HG02678 (cell line): ENCODE measurements around the gene DHX9.
"Not testable (repeated sequence)": the region's sequence is repeated elsewhere in the genome, so short reads cannot be mapped to it uniquely, and the experiment has no call there.

Experiments used
- ATAC-seq: cut with Tn5 transposase; IDR thresholded peaks from one replicate; pipeline ENCODE4 v1.9.1; 2021; ENCODE audit warnings: mild to moderate bottlenecking, moderate library complexity; ENCODE audit not compliant: unreplicated experiment

Gene DHX9

DNA sequence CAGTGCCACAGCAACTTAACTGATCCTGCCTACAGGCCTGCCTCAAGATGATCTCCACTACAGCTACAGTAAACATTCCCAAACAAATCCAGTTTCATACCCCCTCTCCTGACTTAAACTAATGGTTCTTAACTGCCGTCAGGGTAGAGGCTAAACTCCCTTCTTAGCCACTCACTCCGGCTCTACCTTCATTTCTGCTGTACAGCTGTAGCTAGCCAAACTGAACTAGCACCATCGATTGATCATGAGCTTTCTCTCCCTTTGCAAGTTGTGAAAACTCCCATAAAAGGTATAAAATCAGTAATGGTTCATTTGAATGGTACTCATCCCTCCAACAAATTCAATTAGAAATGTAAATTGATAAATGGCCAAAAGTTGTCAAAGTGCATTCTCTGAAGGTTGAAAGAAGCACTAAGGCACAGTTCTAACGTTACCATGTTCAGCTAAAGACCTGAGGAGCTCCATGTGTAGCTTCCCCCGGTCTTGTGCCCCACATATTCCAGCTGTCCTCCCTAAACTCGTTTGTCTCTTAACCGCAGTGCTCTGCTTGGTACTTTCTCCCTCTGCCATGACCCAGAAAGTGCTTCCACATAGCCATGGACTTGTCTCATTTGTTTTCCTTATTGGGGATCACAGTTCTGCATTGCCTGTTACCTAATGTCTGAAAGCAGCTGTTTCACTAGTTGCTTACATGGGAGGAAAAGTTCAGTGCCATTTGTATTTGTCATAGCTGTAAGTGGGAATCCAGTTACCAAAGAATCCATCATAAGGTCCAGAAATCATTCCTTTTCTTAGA is 49.8 kb downstream of the DHX9 start:
- no peak for ATAC-seq

DNA sequence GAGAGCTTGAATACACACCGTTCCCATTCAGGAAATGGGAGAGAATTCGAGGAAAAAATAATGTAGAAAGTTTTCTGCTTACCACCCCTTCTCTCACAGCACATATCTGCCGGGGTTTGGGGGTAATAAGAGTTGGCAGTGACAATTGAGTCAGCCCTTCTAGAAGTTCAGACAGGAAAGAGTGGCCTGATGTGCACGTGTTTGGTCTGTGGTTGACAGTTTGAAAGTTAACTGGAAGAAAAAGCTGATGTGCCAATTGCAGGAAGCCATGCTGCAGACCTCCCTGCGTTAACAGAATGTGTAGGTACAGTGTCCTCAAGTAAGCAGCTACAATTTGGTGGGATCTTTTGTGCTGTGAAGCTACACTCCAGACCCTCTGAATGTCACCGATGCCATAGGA is 50.9 kb downstream of the DHX9 start:
- ATAC-seq: no peak

DNA sequence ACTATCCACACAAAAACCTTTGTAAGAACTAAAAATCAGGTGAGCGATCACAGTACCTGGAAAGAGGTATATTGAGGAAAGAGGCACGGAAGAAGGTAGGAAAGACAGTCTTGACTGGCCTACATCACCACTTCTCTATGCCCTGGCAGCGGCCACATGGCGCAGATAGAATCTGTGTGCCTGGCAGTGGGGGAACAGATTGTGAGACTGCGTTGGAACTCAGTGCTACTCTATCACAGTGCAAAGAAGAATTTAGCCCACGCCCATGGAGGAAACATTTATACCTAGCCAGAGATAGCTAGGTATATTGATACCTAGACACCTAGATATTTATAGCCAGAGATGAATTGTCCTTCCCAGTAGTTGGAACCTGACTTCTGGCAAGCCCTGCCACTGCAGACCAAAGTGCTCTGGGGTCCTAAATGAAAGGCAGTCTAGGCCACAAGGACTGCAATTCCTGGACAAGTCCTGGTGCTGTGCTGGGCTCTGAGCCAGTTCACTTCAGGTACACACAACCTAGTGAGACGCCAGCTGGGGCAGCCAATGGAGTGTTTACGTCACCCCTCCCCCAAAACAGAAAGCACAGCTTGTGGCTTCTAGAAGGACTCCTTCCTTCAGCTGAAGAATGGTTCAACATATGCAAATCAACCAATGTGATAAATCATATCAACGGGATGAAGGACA is 51.9 kb downstream of the DHX9 start:
- no peak for ATAC-seq

DNA sequence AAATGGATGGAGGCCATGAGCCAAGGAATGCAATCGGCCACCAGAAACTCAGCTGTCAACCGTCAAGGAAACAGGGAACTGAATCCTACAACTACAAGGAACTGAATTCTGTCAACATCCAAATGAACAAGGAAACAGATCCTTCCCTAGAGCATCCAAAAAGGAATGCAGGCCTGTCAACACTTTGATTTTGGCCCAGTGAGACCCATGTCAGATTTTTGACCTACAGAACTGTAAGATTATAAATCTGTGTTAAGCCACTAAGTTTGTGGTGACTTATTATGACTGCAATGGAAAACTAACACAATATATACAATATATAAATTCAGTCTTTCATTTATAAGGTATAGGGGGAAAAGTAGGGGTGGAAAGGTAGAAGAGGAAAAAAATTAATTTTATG is 58.5 kb downstream of the DHX9 start:
- ATAC-seq: no peak

DNA sequence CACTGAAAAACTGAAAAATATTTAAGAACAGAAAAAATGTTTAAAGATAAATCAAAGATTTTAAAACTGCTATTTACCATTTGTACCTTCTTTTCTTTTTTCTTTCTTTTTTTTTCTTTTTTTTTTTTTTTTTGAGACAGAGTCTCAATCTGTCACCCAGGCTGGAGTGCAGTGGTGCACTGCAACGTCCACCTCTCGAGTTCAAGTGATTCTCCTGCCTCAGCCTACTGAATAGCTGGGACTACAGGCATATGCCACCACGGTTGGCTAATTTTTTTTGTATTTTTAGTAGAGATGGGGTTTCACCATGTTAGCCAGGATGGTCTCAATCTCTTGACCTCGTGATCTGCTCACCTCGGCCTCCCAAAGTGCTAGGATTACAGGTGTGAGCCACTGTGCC is 62.8 kb downstream of the DHX9 start:
- not testable (repeated sequence) for ATAC-seq

DNA sequence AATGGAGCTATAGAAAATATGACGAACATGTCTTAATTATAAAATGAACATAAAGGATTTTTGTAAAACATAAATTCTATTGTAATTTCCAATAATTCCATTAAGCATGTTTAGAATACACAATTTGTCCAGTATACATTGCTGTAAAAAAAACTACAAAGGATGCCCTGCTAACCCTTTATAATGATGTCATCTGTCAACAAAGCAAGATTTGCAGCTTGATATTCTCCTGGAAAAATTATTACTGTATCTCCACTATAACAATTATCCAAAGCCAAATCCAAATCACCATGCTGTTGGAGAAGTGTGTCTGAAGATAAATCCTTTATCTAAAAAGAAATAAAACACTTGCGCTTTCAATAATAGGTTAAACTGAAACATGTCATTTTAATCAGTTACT is 66.2 kb downstream of the DHX9 start:
- no peak for ATAC-seq

DNA sequence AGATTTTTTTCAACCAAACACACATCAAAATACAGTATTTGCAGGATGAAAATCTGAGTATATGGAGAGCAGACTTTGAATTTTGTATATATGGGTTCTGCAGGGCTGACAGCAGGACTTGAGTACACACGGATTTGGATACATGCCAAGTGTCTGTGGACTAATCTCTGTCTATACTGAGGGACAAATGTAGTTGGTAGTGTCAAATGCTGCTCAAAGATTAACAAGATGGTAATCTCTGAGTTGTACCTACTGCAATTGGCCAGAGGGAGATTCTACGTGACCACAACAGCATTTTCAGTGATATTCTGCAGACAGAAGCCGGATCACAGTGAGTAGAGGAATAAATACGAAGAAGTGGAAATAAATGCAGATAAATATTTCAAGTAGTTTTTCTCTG is 70.4 kb downstream of the DHX9 start:
- no peak for ATAC-seq

DNA sequence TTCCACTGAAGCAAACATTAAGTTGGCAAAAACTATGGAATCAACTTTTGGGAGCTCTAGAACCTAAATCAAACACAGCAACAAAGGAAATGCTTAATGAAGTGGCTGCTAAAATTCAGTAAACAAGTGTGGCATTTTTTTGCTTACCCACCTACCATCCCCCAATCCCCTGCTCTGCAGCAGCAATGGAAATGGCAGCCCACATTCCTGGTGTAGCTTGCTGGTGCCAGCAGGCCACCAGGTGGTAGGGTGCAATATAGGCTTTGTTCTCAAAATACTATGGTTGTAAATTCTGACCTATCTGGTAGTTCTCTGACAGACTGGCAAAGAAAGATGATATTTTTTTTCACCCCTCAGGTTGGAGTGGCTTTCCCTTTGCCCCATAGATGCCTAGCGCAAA is 71.0 kb downstream of the DHX9 start:
- ATAC-seq: no peak

DNA sequence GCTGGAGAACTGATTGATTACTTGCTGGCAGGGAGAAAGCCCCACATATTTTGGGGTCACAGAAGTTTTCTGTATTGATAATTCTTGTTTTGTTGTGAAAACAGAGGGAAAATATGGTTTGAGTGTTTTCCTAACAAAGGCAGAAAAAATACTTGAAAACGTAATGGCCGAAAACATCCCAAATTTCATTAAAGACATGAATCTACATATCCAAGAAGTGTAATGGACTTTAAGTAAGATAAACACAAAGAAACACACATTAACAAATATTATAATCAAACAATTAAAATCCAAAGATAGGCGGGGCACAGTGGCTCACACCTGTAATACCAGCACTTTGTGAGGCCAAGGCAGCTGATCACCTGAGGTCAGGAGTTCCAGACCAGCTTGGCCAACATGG is 74.3 kb downstream of the DHX9 start:
- ATAC-seq: no peak

DNA sequence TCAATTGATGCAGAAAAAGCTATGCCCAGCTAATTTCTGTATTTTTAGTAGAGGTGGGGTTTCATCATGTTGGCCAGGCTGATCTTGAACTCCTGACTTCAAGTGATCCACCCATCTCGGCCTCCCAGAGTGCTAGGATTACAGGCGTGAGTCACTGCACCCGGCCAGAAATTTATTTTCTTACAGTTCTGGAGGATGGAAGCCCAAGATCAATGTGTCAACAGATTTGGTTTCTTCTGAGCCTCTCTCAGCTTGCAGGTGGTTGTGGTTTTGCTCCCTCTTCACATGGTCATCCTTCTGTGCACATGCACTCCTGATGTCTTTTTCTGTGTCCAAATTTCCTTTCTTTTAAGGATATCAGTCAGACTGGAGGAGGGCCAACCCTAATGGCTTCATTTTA is 78.2 kb downstream of the DHX9 start:
- ATAC-seq: no peak

DNA sequence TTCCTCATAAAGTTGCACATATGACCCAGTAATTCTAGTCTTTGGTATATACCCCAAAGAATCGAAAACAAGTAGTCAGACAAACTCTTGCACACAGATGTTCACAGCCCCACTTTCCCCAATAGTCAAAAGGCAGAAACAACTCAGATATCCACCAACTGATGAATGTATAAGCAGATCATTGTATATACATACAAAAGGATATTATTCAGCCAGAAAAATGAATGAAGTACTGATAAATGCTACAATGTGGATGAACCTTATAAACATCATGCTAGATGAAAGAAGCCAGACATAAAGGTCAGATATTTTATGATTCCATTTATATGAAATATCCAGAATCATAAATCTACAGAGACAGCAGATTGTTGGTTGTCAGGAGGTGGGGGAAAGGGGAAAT is 86.5 kb downstream of the DHX9 start:
- ATAC-seq: no peak

DNA sequence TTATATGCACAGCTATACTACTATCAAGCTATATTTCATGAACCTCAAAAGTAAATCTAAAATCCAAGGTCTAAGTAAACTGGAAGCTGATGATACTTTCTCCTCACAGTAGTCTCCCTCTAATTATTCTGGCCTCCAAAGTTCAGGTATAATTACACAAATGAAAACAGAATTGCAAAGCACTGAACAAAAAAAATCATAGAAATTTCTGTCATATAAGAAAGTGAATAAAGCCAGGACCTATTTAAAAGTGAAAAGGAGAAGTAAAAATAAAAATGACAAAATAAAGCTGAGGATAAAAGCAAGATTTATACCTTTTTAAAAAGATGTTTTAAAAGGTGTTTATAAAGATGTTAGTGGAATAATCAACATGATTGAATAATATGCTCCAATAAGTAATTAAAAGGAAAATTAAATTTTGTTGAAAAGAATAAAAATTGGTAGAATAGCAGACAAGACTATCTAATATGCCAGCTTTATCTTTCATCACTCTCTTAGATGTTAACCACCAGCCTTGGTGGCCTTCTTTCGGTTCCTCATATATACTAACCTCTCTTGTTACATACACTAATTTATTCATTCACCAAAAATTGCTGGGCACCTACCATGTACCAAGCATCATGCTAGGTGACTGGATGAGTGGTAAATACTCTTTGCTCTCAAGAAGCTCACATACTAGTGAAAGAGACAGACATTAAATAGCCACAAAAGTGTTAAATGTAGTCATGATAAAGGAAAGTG is 88.7 kb downstream of the DHX9 start:
- ATAC-seq: no peak

DNA sequence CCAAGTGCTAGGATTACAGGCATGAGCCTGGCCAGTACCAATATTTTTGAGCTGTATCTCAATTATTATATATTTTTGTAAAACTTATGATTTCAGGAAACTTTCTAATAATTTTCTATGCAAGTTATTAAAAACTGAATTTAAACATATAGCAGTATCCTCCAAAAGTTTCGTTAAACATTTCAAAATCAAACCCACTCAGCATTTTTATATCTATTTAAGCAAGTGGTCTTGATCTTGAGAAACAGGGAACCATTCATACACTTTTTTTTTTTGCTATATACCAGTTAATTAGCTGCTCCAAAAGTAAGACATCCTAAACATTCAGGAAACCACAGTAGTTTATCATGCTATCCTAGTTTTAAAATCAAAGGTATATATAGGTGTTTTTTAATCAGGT is 91.8 kb downstream of the DHX9 start:
- no peak for ATAC-seq

DNA sequence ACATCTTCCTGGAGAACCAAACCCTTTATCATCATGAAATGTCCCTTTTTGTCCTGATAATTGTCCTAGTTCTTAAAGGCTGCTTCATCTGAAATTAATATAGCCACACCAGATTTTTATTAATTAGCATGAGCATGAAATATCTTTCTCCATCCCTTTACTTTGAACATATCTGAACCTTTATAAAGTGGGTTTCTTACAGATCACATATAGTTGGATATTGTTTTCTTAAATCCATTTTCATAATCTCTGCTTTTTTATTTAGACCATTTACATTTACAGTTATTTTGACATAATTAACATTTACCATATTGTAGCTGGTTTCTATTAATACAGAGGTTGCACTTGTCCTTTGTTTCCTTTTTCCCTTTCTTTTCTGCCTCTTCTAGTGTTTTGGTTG is 96.6 kb downstream of the DHX9 start:
- no peak for ATAC-seq
